IMR-90 (cell line): Measurements from ENCODE around the gene PRR18. TPM values are rescaled to one million over a fixed set of nuclear protein-coding genes. Genes with fewer than 3 reads are reported as not detected.

Source experiments
- ATAC-seq: fragments of 200-7000 bp; cut with Tn5 transposase; 2 replicates; pipeline ENCODE4 v1.9.1; 2020; ENCODE audit warnings: low read depth, mild to moderate bottlenecking, moderate library complexity
- BruUV-seq: library from RNA; stranded (reverse); fragments of 400-500 nt; replicated peaks from 2 replicates; lab custom pipeline; 2021; lab: Mats Ljungman, UMichigan
- CTCF ChIA-PET: fragments of 300-600 bp; formaldehyde crosslinking; extraction: SDS; loops from one replicate; lab custom pipeline; 2021; ENCODE audit warnings: antibody characterized with exemption; lab: Yijun Ruan, JAX
- POLR2A ChIA-PET: fragments of 300-600 bp; sonication (Branson Sonifier 250); formaldehyde crosslinking; loops from one replicate; lab custom pipeline; 2022; ENCODE audit warnings: antibody characterized with exemption; ENCODE audit not compliant: unreplicated experiment; lab: Charles Lee
- DNase-seq: peaks from one replicate; pipeline ENCODE4 v3.0.0; 2013
- H2AFZ ChIP-seq: replicated peaks from 2 replicates; pipeline ENCODE3; 2013; ENCODE audit warnings: low read length, mild to moderate bottlenecking; ENCODE audit not compliant: poor library complexity
- H2AK5ac ChIP-seq: 2 replicates; pipeline ENCODE4 v1.6.1; 2013; ENCODE audit warnings: low read depth, low read length, inconsistent platforms
- H2AK9ac ChIP-seq: replicated peaks from 2 replicates; pipeline ENCODE3; 2013; ENCODE audit warnings: mild to moderate bottlenecking, low read depth, low read length, moderate library complexity; ENCODE audit not compliant: poor library complexity
- H2BK120ac ChIP-seq: 2 replicates; pipeline ENCODE4 v1.6.1; 2013; ENCODE audit warnings: low read depth, low read length, inconsistent platforms
- H2BK15ac ChIP-seq: 3 replicates; pipeline ENCODE4 v1.6.1; 2013; ENCODE audit warnings: low read depth, low read length, inconsistent platforms
- H2BK20ac ChIP-seq: 2 replicates; pipeline ENCODE4 v1.6.1; 2013; ENCODE audit warnings: low read depth, mild to moderate bottlenecking, inconsistent platforms, low read length, moderate library complexity
- H2BK5ac ChIP-seq: 2 replicates; pipeline ENCODE4 v1.6.1; 2013; ENCODE audit warnings: mild to moderate bottlenecking, low read depth, low read length, inconsistent platforms; ENCODE audit not compliant: poor library complexity, severe bottlenecking
- H3K14ac ChIP-seq: replicated peaks from 2 replicates; pipeline ENCODE4 v1.6.1; 2013; ENCODE audit warnings: low read depth, low read length, inconsistent platforms
- H3K18ac ChIP-seq: 2 replicates; pipeline ENCODE4 v1.6.1; 2013; ENCODE audit warnings: low read depth, low read length, control low read depth
- H3K23ac ChIP-seq: 2 replicates; pipeline ENCODE4 v1.6.1; 2013; ENCODE audit warnings: low read depth, low read length, inconsistent platforms
- H3K27ac ChIP-seq: 2 replicates; pipeline ENCODE4 v1.5.1; 2013; ENCODE audit warnings: mild to moderate bottlenecking, control low read depth, low read length; ENCODE audit not compliant: insufficient read depth
- H3K27me3 ChIP-seq: 2 replicates; pipeline ENCODE4 v1.6.1; 2013; ENCODE audit warnings: low read length; ENCODE audit not compliant: control insufficient read depth, insufficient read depth
- H3K36me3 ChIP-seq: 2 replicates; pipeline ENCODE4 v1.6.1; 2013; ENCODE audit warnings: low read length, mixed read lengths; ENCODE audit not compliant: control insufficient read depth, insufficient read depth
- H3K4ac ChIP-seq: 2 replicates; pipeline ENCODE4 v1.6.1; 2013; ENCODE audit warnings: low read depth, low read length, inconsistent platforms
- H3K4me1 ChIP-seq: 2 replicates; pipeline ENCODE4 v1.6.1; 2013; ENCODE audit warnings: low read length, mixed read lengths; ENCODE audit not compliant: control insufficient read depth, insufficient read depth
- H3K4me2 ChIP-seq: 2 replicates; pipeline ENCODE4 v1.6.1; 2013; ENCODE audit warnings: low read depth, mild to moderate bottlenecking, control low read depth, low read length, moderate library complexity
- H3K4me3 ChIP-seq: 2 replicates; pipeline ENCODE4 v1.5.1; 2013; ENCODE audit warnings: low read depth, mild to moderate bottlenecking, control low read depth, low read length, moderate library complexity; ENCODE audit not compliant: insufficient read depth
- H3K56ac ChIP-seq: 2 replicates; pipeline ENCODE4 v1.6.1; 2013; ENCODE audit warnings: low read length, inconsistent platforms; ENCODE audit not compliant: insufficient read depth; ENCODE audit errors: extremely low read depth
- H3K79me1 ChIP-seq, 2 experiments: 2 replicates each; pipeline ENCODE4 v1.6.1; 2013; ENCODE audit warnings: low read length in 2 of 2, inconsistent platforms in 1 of 2, low read depth in 1 of 2
- H3K9ac ChIP-seq: 2 replicates; pipeline ENCODE4 v1.6.1; 2013; ENCODE audit warnings: low read depth, low read length, control low read depth
- H3K9me1 ChIP-seq: 2 replicates; pipeline ENCODE4 v1.6.1; 2013; ENCODE audit warnings: low read length, inconsistent platforms; ENCODE audit not compliant: insufficient read depth
- H3K9me3 ChIP-seq: 2 replicates; pipeline ENCODE4 v1.6.1; 2013; ENCODE audit warnings: low read length; ENCODE audit not compliant: control insufficient read depth, insufficient read depth
- H4K20me1 ChIP-seq: 2 replicates; pipeline ENCODE4 v1.6.1; 2013; ENCODE audit warnings: low read length, inconsistent platforms; ENCODE audit not compliant: insufficient read depth
- H4K5ac ChIP-seq: 2 replicates; pipeline ENCODE4 v1.6.1; 2013; ENCODE audit warnings: mild to moderate bottlenecking, low read depth, low read length, control low read depth
- H4K8ac ChIP-seq, 2 experiments: 2 replicates each; pipeline ENCODE4 v1.6.1; 2013; ENCODE audit warnings: low read depth in 2 of 2, low read length in 2 of 2, control low read depth in 1 of 2, inconsistent platforms in 1 of 2
- H4K91ac ChIP-seq: 2 replicates; pipeline ENCODE4 v1.6.1; 2013; ENCODE audit warnings: low read depth, low read length, inconsistent platforms; ENCODE audit not compliant: insufficient read depth
- CEBPB ChIP-seq: IDR thresholded peaks from 2 replicates; pipeline ENCODE4 v1.6.1; 2012; ENCODE audit warnings: low read depth, low read length, improper control_type of control experiment
- CHD1 ChIP-seq: IDR thresholded peaks from 2 replicates; pipeline ENCODE4 v1.6.1; 2012; ENCODE audit warnings: low read depth, low read length, improper control_type of control experiment
- CTCF ChIP-seq: conservative IDR thresholded peaks from 2 replicates; pipeline ENCODE4 v1.5.1; 2012; ENCODE audit warnings: mild to moderate bottlenecking, low read depth, low read length, improper control_type of control experiment
- ELK1 ChIP-seq: fragments of 150-350 bp; IDR thresholded peaks from 2 replicates; pipeline ENCODE4 v1.6.1; 2016; ENCODE audit warnings: low read depth, mild to moderate bottlenecking, low read length, moderate library complexity, borderline replicate concordance
- FOS ChIP-seq: fragments of 150-350 bp; IDR thresholded peaks from 2 replicates; pipeline ENCODE4 v1.6.1; 2016; ENCODE audit warnings: low read depth, low read length
- MAFK ChIP-seq: IDR thresholded peaks from 2 replicates; pipeline ENCODE4 v1.6.1; 2012; ENCODE audit warnings: low read depth, low read length, improper control_type of control experiment
- MAZ ChIP-seq: IDR thresholded peaks from 2 replicates; pipeline ENCODE4 v1.6.1; 2012; ENCODE audit warnings: low read depth, mild to moderate bottlenecking, low read length, improper control_type of control experiment, moderate library complexity, borderline replicate concordance
- MXI1 ChIP-seq: IDR thresholded peaks from 2 replicates; pipeline ENCODE4 v1.6.1; 2012; ENCODE audit warnings: low read depth, mild to moderate bottlenecking, low read length, moderate library complexity, borderline replicate concordance
- NFE2L2 ChIP-seq: fragments of 150-350 bp; IDR thresholded peaks from 2 replicates; pipeline ENCODE4 v1.6.1; 2016; ENCODE audit warnings: low read depth, mild to moderate bottlenecking, low read length
- POLR2A ChIP-seq: IDR thresholded peaks from 2 replicates; pipeline ENCODE4 v1.6.1; 2012; ENCODE audit warnings: mild to moderate bottlenecking, low read depth, low read length
- RAD21 ChIP-seq: IDR thresholded peaks from 2 replicates; pipeline ENCODE4 v1.6.1; 2012; ENCODE audit warnings: low read length, improper control_type of control experiment
- RCOR1 ChIP-seq: IDR thresholded peaks from 2 replicates; pipeline ENCODE4 v1.6.1; 2012; ENCODE audit warnings: mild to moderate bottlenecking, low read length, improper control_type of control experiment; ENCODE audit not compliant: insufficient replicate concordance
- RFX5 ChIP-seq: IDR thresholded peaks from 2 replicates; pipeline ENCODE4 v1.8.0; 2012; ENCODE audit warnings: low read depth, mild to moderate bottlenecking, low read length, moderate library complexity
- SMC3 ChIP-seq: fragments of 150-350 bp; IDR thresholded peaks from 2 replicates; pipeline ENCODE4 v1.6.1; 2016; ENCODE audit warnings: low read depth, mild to moderate bottlenecking, antibody characterized with exemption, low read length, moderate library complexity
- WGBS, 2 experiments: methylation state at CpG; one replicate each; pipeline versions ENCODE4 v1.1.5 to v1.1.7; 2013; ENCODE audit warnings: missing lambda C conversion rate in 2 of 2; ENCODE audit not compliant: insufficient read length in 1 of 2; ENCODE audit errors: extremely low coverage in 2 of 2; 5-methylcytosine and 5-hydroxymethylcytosine counted together
- dilution Hi-C: fragments of 300-500 bp; cut with HindIII; formaldehyde crosslinking; loops from one replicate; pipeline ENCODE4 v1.14.3; 2018; ENCODE audit warnings: low sequenced_read_pairs; ENCODE audit not compliant: unreplicated experiment
- in situ Hi-C: fragments of 300-500 bp; cut with MboI; formaldehyde crosslinking; loops from 3 replicates; pipeline ENCODE4 v1.14.3; 2019; ENCODE audit warnings: low sequenced_read_pairs, inconsistent platforms, mixed read lengths
- intact Hi-C: fragments of 100-400 bp; cut with micrococcal nuclease; formaldehyde crosslinking; loops from 2 replicates; pipeline ENCODE4 v1.10.0; 2022
- polyA plus RNA-seq, 3 experiments: library from polyadenylated mRNA; depleted of rRNA; stranded (reverse); fragments of >200 nt; gene quantifications; 2 replicates each; pipeline ENCODE4 v1.2.3, GENCODE V29; 2012; ENCODE audit warnings: low replicate concordance in 1 of 3
- total RNA-seq: library from RNA; depleted of rRNA; stranded (reverse); fragments of >200 nt; gene quantifications from 2 replicates; pipeline ENCODE4 v1.2.3, GENCODE V29; 2012

The PRR18 gene
- total and polyA plus RNA-seq, 2 of the 4 experiments (the other 2 are of a cell fraction): not detected

- no peak overlapping the region for H2BK120ac ChIP-seq
- no peak overlapping the region for H2BK15ac ChIP-seq
- no TSS peak for BruUV-seq
- H3K36me3 ChIP-seq: peaks cover 6% of the 10 kb centered on the region
- H3K27ac ChIP-seq: no peak overlapping the region
- H3K27me3 ChIP-seq: no peaks in the 10 kb centered on the region
- H3K18ac ChIP-seq: no peak overlapping the region
- H3K9me3 ChIP-seq: no peaks in the 10 kb centered on the region
- CTCF ChIA-PET: interaction anchor here (1.0 kb wide), 1 partner anchor 64 kb away, joined by 4 read pairs; no protein-coding TSS in a partner anchor
- no peak overlapping the region for H2BK20ac ChIP-seq
- DNase-seq: no peak
- H3K23ac ChIP-seq: no peak overlapping the region
- H2BK5ac ChIP-seq: no peak overlapping the region
- ATAC-seq: no peak
- no peak overlapping the region for H3K9ac ChIP-seq
- H3K4me1 ChIP-seq: no peaks in the 10 kb centered on the region
- H2AK5ac ChIP-seq: no peak overlapping the region
- no peak overlapping the region for H3K56ac ChIP-seq
- no peaks in the 10 kb centered on the region for H3K79me1 ChIP-seq
- H2AK9ac ChIP-seq: no peak overlapping the region
- H2AFZ ChIP-seq: no peak overlapping the region
- TF ChIP-seq CHD1 (no peak), RCOR1 (no peak), CEBPB (no peak), NFE2L2 (no peak), POLR2A (no peak), CTCF (no peak), SMC3 (no peak), RFX5 (no peak), MAZ (no peak), RAD21 (no peak), ELK1 (no peak), MXI1 (no peak), MAFK (no peak), FOS (no peak)
- no peak overlapping the region for H3K4me2 ChIP-seq
- no peak overlapping the region for H3K14ac ChIP-seq
- intact Hi-C loops (no loop called here), in situ Hi-C loops (no loop called here), dilution Hi-C loops (no loop called here)
- H4K8ac ChIP-seq: no peak overlapping the region
- H4K20me1 ChIP-seq: 0 out of 2 replicates have a peak, but pooled peaks cover 3% of the 10 kb centered on the region
- 92% methylated on average over 12 of the region's 19 CpGs; no CpG with 5 or more reads in 1 of the 2 experiments for WGBS, 2 experiments
- H4K5ac ChIP-seq: no peak overlapping the region
- H3K4ac ChIP-seq: no peak overlapping the region
- no peak overlapping the region for H3K4me3 ChIP-seq
- POLR2A ChIA-PET: no interaction called here
- no peaks in the 10 kb centered on the region for H3K9me1 ChIP-seq
- no peak overlapping the region for H4K91ac ChIP-seq
Measured at GRCh38 chr6:166317261-166318212, 9.3 kb upstream of the PRR18 start.
